ENCODE results near the gene TBCD.

The TBCD gene

GRCh38 chr17:82803606-82804005, 51.7 kb downstream of the TBCD start:
- no peak for DNase-seq (ENCODE audit: low read depth)
- no peak overlapping the region for H3K4me3 ChIP-seq (ENCODE audit: low read depth, low read length)
- TF ChIP-seq MYC (IDR thresholded peaks at IDR 0.05; ENCODE audit: low read depth, low read length) (no peak), POLR2A (IDR thresholded peaks at IDR 0.05; ENCODE audit: extremely low read depth, insufficient read length) (no peak)
- TF ChIP-seq, protein P1, sequence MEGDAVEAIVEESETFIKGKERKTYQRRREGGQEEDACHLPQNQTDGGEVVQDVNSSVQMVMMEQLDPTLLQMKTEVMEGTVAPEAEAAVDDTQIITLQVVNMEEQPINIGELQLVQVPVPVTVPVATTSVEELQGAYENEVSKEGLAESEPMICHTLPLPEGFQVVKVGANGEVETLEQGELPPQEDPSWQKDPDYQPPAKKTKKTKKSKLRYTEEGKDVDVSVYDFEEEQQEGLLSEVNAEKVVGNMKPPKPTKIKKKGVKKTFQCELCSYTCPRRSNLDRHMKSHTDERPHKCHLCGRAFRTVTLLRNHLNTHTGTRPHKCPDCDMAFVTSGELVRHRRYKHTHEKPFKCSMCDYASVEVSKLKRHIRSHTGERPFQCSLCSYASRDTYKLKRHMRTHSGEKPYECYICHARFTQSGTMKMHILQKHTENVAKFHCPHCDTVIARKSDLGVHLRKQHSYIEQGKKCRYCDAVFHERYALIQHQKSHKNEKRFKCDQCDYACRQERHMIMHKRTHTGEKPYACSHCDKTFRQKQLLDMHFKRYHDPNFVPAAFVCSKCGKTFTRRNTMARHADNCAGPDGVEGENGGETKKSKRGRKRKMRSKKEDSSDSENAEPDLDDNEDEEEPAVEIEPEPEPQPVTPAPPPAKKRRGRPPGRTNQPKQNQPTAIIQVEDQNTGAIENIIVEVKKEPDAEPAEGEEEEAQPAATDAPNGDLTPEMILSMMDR (IDR thresholded peaks at IDR 0.05; ENCODE audit: low read depth, low read length) = no peak
- TF ChIP-seq, protein P2, sequence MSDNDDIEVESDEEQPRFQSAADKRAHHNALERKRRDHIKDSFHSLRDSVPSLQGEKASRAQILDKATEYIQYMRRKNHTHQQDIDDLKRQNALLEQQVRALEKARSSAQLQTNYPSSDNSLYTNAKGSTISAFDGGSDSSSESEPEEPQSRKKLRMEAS (IDR thresholded peaks at IDR 0.05; ENCODE audit: low read depth, low read length) = no peak

GRCh38 chr17:82804442-82805191, 52.8 kb downstream of the TBCD start:
- no peak overlapping the region for H3K4me3 ChIP-seq (ENCODE audit: low read depth, low read length)
- TF ChIP-seq MYC (IDR thresholded peaks at IDR 0.05; ENCODE audit: low read depth, low read length) = no peak
- TF ChIP-seq, protein P1 (IDR thresholded peaks at IDR 0.05; ENCODE audit: low read depth, low read length) = no peak
- TF ChIP-seq POLR2A (IDR thresholded peaks at IDR 0.05; ENCODE audit: extremely low read depth, insufficient read length) = no peak
- TF ChIP-seq, protein P2 (IDR thresholded peaks at IDR 0.05; ENCODE audit: low read depth, low read length) = no peak
- DNase-seq (ENCODE audit: low read depth) = no peak

DNA sequence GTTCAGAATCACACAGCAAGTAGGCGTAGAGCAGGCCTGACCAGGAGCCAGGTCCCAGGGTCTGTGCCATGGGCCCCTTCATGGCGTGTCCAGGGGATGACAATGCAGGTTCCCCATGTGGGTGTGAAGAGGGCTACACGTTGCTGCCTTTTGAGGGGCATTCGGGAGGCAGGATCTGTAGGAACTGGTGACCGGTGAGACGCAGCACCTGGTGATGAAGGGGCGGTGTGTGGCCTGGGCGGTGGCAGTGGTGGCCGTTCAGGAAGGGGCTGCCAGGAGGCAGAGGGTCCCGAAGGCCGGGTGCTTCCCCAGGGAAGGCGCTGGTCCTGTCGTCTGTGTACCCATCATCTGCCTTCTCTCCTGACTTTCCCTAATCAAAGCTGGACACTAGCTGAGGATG, 53.4 kb downstream of the TBCD start:
- TF ChIP-seq, protein P1 (IDR thresholded peaks at IDR 0.05; ENCODE audit: low read depth, low read length) = no peak
- TF ChIP-seq, protein P2 (IDR thresholded peaks at IDR 0.05; ENCODE audit: low read depth, low read length) = no peak
- TF ChIP-seq POLR2A (IDR thresholded peaks at IDR 0.05; ENCODE audit: extremely low read depth, insufficient read length) = no peak
- no peak for TF ChIP-seq MYC (IDR thresholded peaks at IDR 0.05; ENCODE audit: low read depth, low read length)
- H3K4me3 ChIP-seq (ENCODE audit: low read depth, low read length) = no peak overlapping the region
- no peak for DNase-seq (ENCODE audit: low read depth)

GRCh38 chr17:82805823-82806222, 54.0 kb downstream of the TBCD start:
- DNase-seq (ENCODE audit: low read depth) = no peak
- H3K4me3 ChIP-seq (ENCODE audit: low read depth, low read length) = no peak overlapping the region
- TF ChIP-seq, protein P2 (IDR thresholded peaks at IDR 0.05; ENCODE audit: low read depth, low read length) = no peak
- TF ChIP-seq MYC (IDR thresholded peaks at IDR 0.05; ENCODE audit: low read depth, low read length) (no peak), POLR2A (IDR thresholded peaks at IDR 0.05; ENCODE audit: extremely low read depth, insufficient read length) (no peak)
- TF ChIP-seq, protein P1 (IDR thresholded peaks at IDR 0.05; ENCODE audit: low read depth, low read length) = no peak

GRCh38 chr17:82806645-82807044, 54.8 kb downstream of the TBCD start:
- H3K4me3 ChIP-seq (ENCODE audit: low read depth, low read length) = no peak overlapping the region
- DNase-seq (ENCODE audit: low read depth) = no peak
- TF ChIP-seq MYC (IDR thresholded peaks at IDR 0.05; ENCODE audit: low read depth, low read length) (no peak), POLR2A (IDR thresholded peaks at IDR 0.05; ENCODE audit: extremely low read depth, insufficient read length) (no peak)
- TF ChIP-seq, protein P1 (IDR thresholded peaks at IDR 0.05; ENCODE audit: low read depth, low read length) = no peak
- TF ChIP-seq, protein P2 (IDR thresholded peaks at IDR 0.05; ENCODE audit: low read depth, low read length) = no peak

All from NB4 (cell line).